ENCODE measurements around the gene SAMHD1. TPM values are rescaled to one million over a fixed set of nuclear protein-coding genes. Genes with fewer than 3 reads are reported as not detected.

SAMHD1 gene
- total and polyA plus RNA-seq, 9 of the 15 experiments (the other 6 are each of a cell fraction or from before 2014, with no cell fraction given): 6.8 to 20.4 (median 14.8) TPM

GRCh38 chr20:36951198-36951978, at the start of gene SAMHD1 (continued):
- TF ChIP-seq HNRNPH1 (optimal IDR thresholded peaks at IDR 0.05; ENCODE audit: low read depth, low read length): no peak
- TF ChIP-seq SIN3B (IDR thresholded peaks at IDR 0.05; ENCODE audit: low read depth): 0 out of 2 replicates have a peak, but pooled peaks have one; percentile 38
- peak; percentile 72 for TF ChIP-seq TCF7 (IDR thresholded peaks at IDR 0.05; ENCODE audit: borderline replicate concordance)
- no peak for TF ChIP-seq TBL1XR1 (IDR thresholded peaks at IDR 0.05; ENCODE audit: low read length in 2 of 2)
- TF ChIP-seq KAT7 (CRISPR knock-in tag; IDR thresholded peaks at IDR 0.05; ENCODE audit: borderline replicate concordance): peak; percentile 40; the same call in 1 of the 2 replicates
- TF ChIP-seq ZNF609 (CRISPR knock-in tag; IDR thresholded peaks at IDR 0.05; ENCODE audit: borderline replicate concordance): no peak
- no peak for TF ChIP-seq PRPF4 (IDR thresholded peaks at IDR 0.05; ENCODE audit: insufficient read depth, low read depth, low read length, poor library complexity, severe bottlenecking)
- TF ChIP-seq SETDB1 (IDR thresholded peaks at IDR 0.05; ENCODE audit: low read length): peak; percentile 28
- TF ChIP-seq ATF7 (IDR thresholded peaks at IDR 0.05): peak; percentile 70
- peak; percentile 17 to 67; a peak in 2 of 4 replicates for TF ChIP-seq UBTF (IDR thresholded peaks at IDR 0.05; ENCODE audit: borderline replicate concordance in 1 of 2, low read depth in 2 of 2, low read length in 2 of 2)
- TF ChIP-seq ZNF445 (CRISPR knock-in tag; IDR thresholded peaks at IDR 0.05; ENCODE audit: low read depth): no peak
- 0 out of 6 replicates have a peak, but pooled peaks of 1 of the 3 experiments have one; percentile 10 for TF ChIP-seq CTCF (IDR thresholded peaks at IDR 0.05 in 2 of 3, conservative IDR thresholded peaks at IDR 0.05 in 1 of 3; ENCODE audit: insufficient read depth in 2 of 3, low read depth in 1 of 3, low read length in 3 of 3)
- TF ChIP-seq RBFOX2 (IDR thresholded peaks at IDR 0.05; ENCODE audit: low read depth, low read length): peak; percentile 85
- TF ChIP-seq BMI1 (IDR thresholded peaks at IDR 0.05; ENCODE audit: low read length): no peak
- peak; percentile 27 for TF ChIP-seq HNRNPLL (IDR thresholded peaks at IDR 0.05; ENCODE audit: low read depth, low read length, poor library complexity, severe bottlenecking)
- no peak for TF ChIP-seq CREB5 (CRISPR knock-in tag; IDR thresholded peaks at IDR 0.05)

All from K562 (cell line).